Prostate gland (tissue), 2 donors: Measurements from ENCODE around the gene SUFU.

Experiments used
- CTCF ChIP-seq, 4 experiments: fragments of 200-600 bp in 2 of 4; fragments of 450-650 bp in 2 of 4; sonication (generic) in 2 of 4; IDR thresholded peaks; 1 replicate in 3 of 4; 2 replicates in 1 of 4; pipeline ENCODE4 v1.5.1; 2016 to 2019; ENCODE audit warnings: antibody characterized with exemption in 4 of 4, mild to moderate bottlenecking in 2 of 4, moderate library complexity in 2 of 4
- POLR2A ChIP-seq: fragments of 450-650 bp; IDR thresholded peaks from one replicate; pipeline ENCODE4 v1.6.1; 2016; ENCODE audit warnings: antibody characterized with exemption, mild to moderate bottlenecking
- POLR2AphosphoS5 ChIP-seq: sonication (generic); formaldehyde crosslinking; IDR thresholded peaks from one replicate; pipeline ENCODE4 v1.6.1; 2017; ENCODE audit warnings: antibody characterized with exemption

- no peak for TF ChIP-seq CTCF (IDR thresholded peaks at IDR 0.05)
- no peak for TF ChIP-seq POLR2AphosphoS5
- no peak for TF ChIP-seq POLR2A
Observed at GRCh38 chr10:102668326-102669107, 164.7 kb downstream of the SUFU start.
